Omental fat pad (tissue), 4 donors: ENCODE data around the gene TRAF3IP3. TPM values are rescaled to one million over a fixed set of nuclear protein-coding genes. Genes with fewer than 3 reads are reported as not detected.

Source experiments
- ATAC-seq: fragments of 150-250 bp; one replicate; pipeline ENCODE4 v1.9.1; 2016; ENCODE audit warnings: mild to moderate bottlenecking, moderate library complexity; ENCODE audit not compliant: low FRiP score
- DNase-seq: peaks from one replicate; pipeline ENCODE4 v3.0.0-alpha.2; 2019; ENCODE audit warnings: low spot score
- CTCF ChIP-seq, 3 donors: fragments of 450-650 bp; IDR thresholded peaks; one replicate each; pipeline ENCODE4 v1.5.1; 2016 to 2017; ENCODE audit warnings: antibody characterized with exemption in 3 of 3, mild to moderate bottlenecking in 3 of 3, moderate library complexity in 2 of 3
- total RNA-seq, 4 donors: library from RNA; depleted of rRNA; stranded (reverse); fragments of >200 nt; gene quantifications; one replicate each; pipeline ENCODE4 v1.1.0, GENCODE V29; 2016

The TRAF3IP3 gene
- total RNA-seq, 4 donors from 2014 or later = 2.5 to 9.0 (median 3.6) TPM

DNA sequence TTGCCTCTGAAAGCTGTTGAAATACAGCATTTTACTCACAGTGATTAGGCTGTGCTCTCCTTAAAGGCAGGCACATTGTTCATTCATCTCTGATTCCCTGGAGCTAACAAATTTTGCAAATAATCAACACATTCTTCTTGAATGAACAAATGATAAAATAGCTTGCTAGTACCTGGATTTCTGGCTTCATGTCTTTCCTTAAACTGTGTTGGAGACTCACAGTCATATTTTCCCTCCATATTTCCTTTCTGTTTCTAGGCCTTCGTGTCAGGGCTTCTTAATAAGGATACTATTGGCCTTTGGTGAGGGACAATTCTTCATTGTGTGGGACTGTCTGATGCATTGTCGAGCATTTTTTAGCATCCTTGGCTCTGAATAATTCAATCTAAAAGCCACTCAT, 41.5 kb upstream of the TRAF3IP3 start:
- no peak for DNase-seq
- ATAC-seq = no peak
- TF ChIP-seq CTCF (IDR thresholded peaks at IDR 0.05) = no peak

DNA sequence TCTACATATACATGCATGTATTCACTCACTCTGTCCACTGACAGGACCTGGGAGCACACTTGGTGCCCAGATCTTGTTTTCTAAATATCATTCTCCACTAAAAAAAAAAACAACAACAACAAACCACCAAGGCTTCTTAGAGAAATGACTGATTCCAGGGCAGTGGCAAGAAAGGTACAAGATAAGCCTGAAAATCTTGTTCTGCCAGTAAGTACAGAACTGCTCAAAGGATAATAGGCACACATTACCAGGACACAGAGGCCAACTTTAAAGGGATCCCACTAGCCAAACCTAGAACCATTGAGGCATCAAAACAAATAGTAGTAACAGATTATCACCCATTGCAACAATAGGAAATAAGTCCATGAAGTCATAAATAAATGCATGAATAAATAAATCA, 40.5 kb upstream of the TRAF3IP3 start:
- no peak for TF ChIP-seq CTCF (IDR thresholded peaks at IDR 0.05)
- ATAC-seq (no peak), DNase-seq (no peak)

DNA sequence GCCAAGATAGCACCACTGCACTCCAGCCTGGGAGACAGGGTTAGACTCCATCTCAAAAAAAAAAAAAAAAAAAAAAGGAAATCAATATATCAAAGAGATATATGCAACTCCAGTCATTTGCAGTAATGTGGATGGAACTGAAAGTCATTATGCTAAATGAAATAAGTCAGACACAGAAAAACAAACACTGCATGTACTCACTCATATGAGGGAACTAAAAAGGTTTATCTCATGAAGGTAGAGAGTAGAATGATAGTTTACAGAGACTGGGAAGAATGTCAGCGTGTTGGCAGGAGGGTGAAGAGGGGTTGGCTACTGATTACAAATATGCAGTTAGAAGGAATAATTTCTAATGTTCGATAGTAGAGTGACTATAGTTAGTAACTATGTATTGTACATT, 38.0 kb upstream of the TRAF3IP3 start:
- no peak for TF ChIP-seq CTCF (IDR thresholded peaks at IDR 0.05)
- ATAC-seq = no peak
- no peak for DNase-seq

DNA sequence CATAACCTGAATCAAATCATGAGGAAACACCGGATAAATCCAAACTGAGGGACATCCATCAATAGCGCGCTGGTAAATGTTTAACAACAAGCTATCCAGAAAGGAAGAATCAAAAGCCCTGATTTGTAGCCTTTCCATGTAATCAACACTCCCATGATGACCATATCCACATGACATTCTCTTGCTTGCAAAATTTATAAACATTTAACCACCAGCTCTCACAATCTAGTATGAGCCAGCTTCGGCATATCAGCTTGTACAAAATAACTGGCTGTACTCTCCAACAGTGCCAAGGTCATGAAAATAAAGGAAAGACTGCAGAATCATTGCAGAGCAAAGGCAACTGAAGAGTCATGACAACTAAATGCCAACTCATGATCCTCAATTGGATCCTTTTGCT, 35.5 kb upstream of the TRAF3IP3 start:
- TF ChIP-seq CTCF (IDR thresholded peaks at IDR 0.05) = no peak
- DNase-seq (no peak), ATAC-seq (no peak)

DNA sequence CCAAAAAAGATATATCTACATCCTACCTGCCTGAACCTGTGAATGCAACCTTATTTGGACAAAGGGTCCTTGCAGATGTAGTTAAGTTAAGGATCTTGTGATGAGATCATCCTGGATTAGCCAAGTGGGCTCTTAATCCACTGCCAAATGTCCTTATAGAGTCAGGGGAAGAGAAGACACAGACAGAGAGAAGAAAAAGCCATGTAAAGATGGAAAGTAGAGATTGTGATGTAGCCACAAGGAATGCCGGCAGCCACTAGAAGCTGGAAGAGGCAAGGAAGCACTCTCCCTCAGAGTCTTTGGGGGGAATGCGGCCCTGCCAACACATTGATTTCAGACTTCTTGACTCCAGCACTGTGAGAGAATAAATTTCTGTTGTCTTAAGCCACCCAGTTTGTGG, 35.0 kb upstream of the TRAF3IP3 start:
- TF ChIP-seq CTCF (IDR thresholded peaks at IDR 0.05) = no peak
- DNase-seq = no peak
- no peak for ATAC-seq

GRCh38 chr1:209721323-209721722, 34.5 kb upstream of the TRAF3IP3 start:
- TF ChIP-seq CTCF (IDR thresholded peaks at IDR 0.05) = no peak
- no peak for ATAC-seq

DNA sequence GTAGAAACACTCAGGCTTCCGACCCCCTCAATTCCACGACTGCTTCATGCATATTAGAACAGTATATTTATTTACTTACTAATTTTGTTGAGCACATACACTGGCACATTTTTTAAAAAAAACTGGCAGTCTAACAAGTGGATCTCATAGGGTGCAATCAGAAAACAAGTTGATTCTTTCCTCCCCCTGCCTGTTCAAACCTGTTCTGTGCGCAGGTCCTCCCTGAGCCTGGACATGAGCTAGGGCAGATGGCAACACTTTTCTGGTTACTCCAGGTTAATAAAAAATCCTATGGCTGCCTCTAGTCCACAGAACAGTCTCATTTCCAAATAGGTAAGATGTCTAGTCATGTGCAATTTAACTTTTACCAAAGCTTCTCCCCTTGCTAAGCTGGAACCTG, 32.6 kb upstream of the TRAF3IP3 start:
- ATAC-seq (no peak), DNase-seq (no peak)
- no peak for TF ChIP-seq CTCF (IDR thresholded peaks at IDR 0.05)

More at GRCh38 chr1:209721323-209721722, 34.5 kb upstream of the TRAF3IP3 start:
- no peak for DNase-seq
